T47D (cell line): ENCODE data around the gene DDX6.
"Not testable (repeated sequence)": the region's sequence is repeated elsewhere in the genome, so short reads cannot be mapped to it uniquely, and the experiment has no call there.

Source experiments
- DNase-seq, 2 experiments: peaks; one replicate each; pipeline versions ENCODE4 v3.0.0 to v3.0.0-alpha.2; 2011 to 2012; ENCODE audit warnings: low read depth in 1 of 2, low spot score in 1 of 2
- JUND ChIP-seq: IDR thresholded peaks from 2 replicates; pipeline ENCODE4 v1.6.1; 2012; ENCODE audit warnings: low read depth
- in situ Hi-C: cut with HindIII; loops from 2 replicates; pipeline ENCODE4 v1.10.0; 2016; ENCODE audit warnings: low sequenced_read_pairs, low pct_unique_long_range_greater_than_20kb

The DDX6 gene

GRCh38 chr11:118715837-118716260 is 75.1 kb downstream of the DDX6 start:
- in situ Hi-C loops = no loop called here
- no peak for TF ChIP-seq JUND
- no peak for DNase-seq

- no peak for DNase-seq
- no peak for TF ChIP-seq JUND
- in situ Hi-C loops = no loop called here
Measured at GRCh38 chr11:118715245-118715831, 75.6 kb downstream of the DDX6 start.

DNA sequence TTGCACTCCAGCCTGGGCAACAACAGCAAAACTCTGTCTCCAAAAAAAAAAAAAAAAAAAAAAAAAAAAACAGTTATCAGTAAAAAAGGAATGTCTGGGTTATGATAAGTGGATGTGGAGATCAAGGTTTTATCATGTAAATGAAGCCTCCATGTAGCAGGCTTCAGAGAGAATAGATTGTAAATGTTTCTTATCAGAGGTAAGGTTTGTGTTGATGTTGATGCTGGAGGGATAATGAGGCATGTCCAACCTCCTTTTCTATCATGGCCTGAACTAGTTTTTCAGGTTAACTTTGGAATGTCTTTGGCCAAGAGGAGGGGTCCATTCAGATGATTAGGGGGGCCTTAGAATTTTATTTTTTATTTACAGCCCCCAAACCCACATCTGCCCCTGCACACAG is 76.1 kb downstream of the DDX6 start:
- DNase-seq = no peak
- TF ChIP-seq JUND = no peak
- in situ Hi-C loops = no loop called here

GRCh38 chr11:118714416-118714815 is 76.5 kb downstream of the DDX6 start:
- in situ Hi-C loops, DNase-seq: not testable (repeated sequence)

DNA sequence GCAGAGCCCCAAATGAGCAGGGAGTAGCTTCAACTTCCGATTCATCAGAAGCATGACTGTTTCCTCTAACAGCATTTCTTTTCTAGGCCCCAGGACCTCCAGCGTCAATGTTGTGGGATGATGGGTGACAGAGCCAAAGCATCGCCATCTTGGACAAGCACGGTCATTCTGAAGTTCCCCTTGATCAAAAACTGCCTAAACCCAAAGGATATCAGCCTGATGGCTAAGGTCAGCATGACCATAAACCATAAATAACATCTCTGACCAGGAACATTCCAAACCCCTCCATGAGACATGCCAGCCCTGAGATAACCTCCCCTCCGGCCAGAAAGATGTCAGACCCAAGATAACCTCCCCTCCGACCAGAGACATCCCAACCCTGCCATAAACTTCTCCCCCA is 82.7 kb downstream of the DDX6 start:
- no peak for DNase-seq
- in situ Hi-C loops = no loop called here
- TF ChIP-seq JUND = no peak

DNA sequence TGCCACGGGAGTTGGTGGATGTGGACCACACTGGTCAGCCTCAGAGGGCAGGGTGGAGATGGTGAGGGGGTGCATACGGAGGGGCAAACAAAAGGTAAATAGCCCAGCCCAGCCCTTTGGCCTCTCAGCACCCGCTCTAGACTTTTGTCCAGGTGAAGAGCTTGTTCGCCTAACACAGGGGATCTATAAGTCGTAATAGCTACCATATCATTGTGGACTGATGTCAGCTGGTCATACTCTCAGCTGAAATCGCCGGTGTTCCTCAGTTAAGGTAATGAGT is 84.5 kb downstream of the DDX6 start:
- no peak for TF ChIP-seq JUND
- no peak for DNase-seq
- in situ Hi-C loops = no loop called here

DNA sequence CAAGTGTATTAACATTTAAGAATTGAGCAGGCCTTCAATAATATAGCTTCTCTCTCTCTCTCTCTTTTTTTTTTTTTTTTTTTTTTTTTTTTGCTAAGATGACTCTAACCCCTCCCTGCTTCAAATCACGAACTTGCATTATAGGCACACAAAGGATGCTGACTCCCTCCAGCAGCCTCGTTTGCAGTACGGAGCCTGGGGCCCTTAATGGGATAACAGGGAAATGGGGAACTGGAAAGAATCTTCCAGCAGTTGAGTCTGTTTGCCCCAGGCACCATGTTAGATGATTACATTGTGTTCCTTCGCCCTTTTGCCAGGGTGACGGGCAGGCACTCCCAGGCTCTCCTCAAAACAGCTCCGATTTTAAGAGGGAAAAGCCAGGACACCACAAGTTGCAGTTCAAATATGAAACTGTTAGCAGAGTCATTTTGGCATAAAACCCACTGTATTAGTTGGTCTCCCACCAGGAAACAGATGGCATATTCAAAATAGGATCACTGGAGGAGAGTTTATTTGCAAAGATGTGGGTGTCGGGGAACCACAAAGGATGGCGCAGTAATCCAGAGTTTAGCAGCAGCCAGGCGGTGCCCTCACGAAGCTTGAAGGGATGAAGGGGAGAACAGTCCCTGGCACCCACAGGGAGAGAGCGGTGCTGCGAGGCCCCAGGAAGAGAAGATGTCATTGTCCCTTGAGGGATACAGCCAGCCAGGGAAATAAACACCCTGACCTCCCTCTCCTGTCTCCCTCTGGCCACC is 85.0 kb downstream of the DDX6 start:
- TF ChIP-seq JUND = no peak
- no peak for DNase-seq
- in situ Hi-C loops = no loop called here

DNA sequence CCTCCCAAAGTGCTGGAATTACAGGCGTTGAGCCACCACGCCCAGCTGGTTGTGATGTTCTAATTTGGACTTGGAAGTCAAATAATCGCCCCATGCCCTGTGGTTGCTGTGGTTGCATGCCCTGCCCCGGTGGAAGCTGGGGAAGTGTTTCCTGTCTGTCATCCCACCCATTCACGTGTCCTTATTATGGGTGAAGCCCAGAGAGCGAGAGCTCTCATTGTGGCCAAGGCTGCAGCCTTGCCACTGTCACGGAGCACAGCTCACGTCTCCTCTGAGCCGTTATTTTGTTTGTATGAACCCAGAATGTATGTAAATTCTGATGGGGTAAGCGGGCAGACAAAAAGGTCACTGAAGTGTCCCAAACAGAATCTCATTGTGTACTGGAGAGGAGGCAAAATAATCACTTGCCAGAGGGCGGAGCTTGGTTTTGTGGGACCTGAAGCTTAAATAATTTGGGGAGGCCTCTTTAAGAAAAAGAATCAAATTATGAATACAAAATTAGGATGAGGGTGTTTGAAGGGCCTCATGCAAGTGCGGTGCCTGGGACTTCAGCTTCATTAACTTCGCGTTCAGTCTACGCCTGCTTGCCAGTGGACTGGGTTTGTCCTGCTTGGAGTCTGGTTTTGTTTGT is 85.7 kb downstream of the DDX6 start:
- TF ChIP-seq JUND = no peak
- in situ Hi-C loops = no loop called here
- DNase-seq = no peak

- in situ Hi-C loops = no loop called here
- DNase-seq = peak in 1 of 2 experiments; percentile 24
Measured at GRCh38 chr11:118703563-118704106, 87.3 kb downstream of the DDX6 start.

DNA sequence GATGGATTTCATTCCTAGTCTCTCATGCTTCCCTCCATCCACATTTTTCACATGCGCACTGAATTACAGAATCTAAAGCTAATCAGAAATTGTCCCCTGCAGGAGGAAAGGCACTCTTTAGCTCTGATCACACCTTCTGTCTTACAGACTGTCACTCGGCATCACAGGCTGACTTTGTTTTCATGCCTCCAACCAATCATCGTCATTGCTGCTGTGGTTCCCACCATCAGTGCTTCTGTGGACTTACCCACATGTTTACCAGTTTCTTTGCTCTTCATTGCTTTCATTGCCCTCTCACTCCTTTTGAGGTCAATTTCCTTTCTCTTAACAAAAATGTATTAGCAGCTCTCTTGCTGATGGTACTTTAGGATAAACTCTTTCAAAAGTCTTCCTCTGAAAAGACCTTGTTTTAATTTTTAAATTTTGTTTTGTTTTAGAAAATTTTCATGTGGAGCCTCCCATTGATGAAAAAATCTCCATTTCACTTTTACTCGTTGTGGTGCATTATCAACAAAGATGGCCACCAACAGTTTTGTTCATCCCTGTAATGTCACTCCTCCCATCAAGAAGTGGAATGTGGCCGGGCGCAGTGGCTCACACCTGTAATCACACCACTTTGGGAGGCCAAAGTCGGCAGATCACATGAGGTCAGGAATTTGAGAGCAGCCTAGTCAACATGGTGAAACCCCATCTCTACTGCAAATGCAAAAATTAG is 91.3 kb downstream of the DDX6 start:
- no peak for TF ChIP-seq JUND

More at GRCh38 chr11:118703563-118704106, 87.3 kb downstream of the DDX6 start:
- no peak for TF ChIP-seq JUND

More for the DNA sequence above, 91.3 kb downstream of the DDX6 start:
- no peak for DNase-seq
- in situ Hi-C loops = no loop called here
